Measurements from ENCODE around the gene FAM53B. TPM values are rescaled to one million over a fixed set of nuclear protein-coding genes. Genes with fewer than 3 reads are reported as not detected.

The FAM53B gene
- total RNA-seq, 1 experiment from 2014 or later: 14.1 TPM

DNA sequence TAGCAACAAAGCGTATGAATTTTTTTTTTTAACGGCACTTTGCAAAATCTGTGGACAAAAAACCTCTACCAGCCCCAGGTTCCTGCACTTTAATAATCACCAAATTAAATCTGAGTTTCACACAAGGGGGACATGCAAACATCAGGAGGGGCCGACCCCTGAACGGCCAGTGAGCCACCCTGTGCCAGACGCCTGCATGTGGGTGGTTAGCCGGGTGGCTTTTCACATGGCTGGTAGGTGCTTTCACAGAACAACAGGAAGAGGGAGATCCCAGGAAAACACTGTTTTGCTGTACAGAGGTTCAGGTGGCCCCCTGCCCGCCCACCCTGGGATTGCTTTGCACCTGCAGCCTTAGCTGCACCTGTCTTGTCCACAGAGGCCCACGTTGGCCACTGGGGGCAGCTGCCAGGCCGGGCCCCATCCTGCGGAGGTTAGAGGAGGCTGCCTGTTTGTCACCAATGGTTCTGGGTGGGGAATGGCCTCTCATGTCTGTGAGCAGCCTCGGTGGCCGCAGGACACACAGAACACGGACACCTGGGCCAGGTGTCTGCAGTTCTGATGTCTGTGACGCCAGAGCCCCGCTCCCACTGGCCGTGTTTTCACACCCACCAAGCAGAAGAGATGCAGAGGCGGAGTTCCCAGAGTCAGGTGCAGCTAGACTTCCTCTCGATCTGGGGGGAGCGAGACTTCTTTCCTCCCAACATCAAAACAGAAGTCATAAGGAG is 107.7 kb downstream of the FAM53B start:
- Histone ChIP-seq H3K36me3 (no peaks in the 10 kb centered on the region), H3K4me1 (replicated peaks) (no peaks in the 10 kb centered on the region), H3K4me3 (no peak overlapping the region), H3K27ac (no peak overlapping the region), H3K9me3 (replicated peaks) (no peaks in the 10 kb centered on the region), H3K27me3 (replicated peaks) (no peaks in the 10 kb centered on the region)
- DNase-seq (ENCODE audit: low read depth in 1 of 2, low spot score in 2 of 2): no peak

DNA sequence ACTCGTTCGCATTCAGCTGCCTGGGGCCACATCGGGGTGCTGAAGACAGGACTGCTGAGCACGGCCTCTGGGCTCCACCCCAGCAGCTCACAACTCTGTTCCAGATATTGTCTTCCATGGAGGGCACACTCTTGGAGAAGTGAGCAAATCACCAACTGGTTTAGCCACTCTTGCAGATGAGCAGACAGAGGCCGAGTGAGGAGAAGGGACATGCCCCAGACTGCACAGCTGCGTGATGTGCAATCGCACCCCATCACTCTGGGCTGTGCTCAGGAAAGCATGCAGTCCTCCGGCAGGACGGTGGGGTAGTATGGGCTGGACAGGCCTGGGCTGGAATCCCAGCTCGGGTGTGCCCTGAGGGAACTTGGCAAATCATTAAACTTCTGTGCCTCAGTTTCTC is 111.6 kb downstream of the FAM53B start:
- DNase-seq (ENCODE audit: low read depth in 1 of 2, low spot score in 2 of 2): no peak
- Histone ChIP-seq H3K27me3 (replicated peaks) (no peaks in the 10 kb centered on the region), H3K36me3 (no peaks in the 10 kb centered on the region), H3K4me3 (no peak overlapping the region), H3K4me1 (replicated peaks) (no peaks in the 10 kb centered on the region), H3K27ac (no peak overlapping the region), H3K9me3 (replicated peaks) (no peaks in the 10 kb centered on the region)

DNA sequence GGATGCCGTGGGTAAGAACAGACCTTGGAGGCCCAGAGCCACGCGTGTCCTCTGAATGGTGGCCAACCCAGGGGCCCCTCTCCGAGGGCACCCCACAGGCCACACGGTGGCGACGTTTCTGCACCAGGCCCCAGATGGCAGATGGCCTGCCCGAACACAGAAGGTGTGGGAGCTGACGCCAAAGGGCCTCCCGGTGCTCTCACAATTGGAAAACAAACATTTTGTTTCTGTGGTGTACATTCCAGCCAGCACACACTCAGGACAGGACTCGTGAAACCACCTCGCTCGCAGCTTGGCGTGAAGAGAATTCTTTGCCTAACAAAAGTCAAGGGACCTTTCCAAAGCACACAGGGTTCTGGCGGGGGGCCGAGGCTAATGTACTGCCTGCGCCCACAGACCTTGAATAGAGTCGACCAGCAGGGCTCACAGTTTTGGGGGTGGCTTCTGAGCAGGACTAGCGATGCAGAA is 112.1 kb downstream of the FAM53B start:
- no peaks in the 10 kb centered on the region for H3K27me3 ChIP-seq (replicated peaks)
- H3K9me3 ChIP-seq (replicated peaks): no peaks in the 10 kb centered on the region
- peak; percentile 31 to 58 for DNase-seq (ENCODE audit: low read depth in 1 of 2, low spot score in 2 of 2)
- H3K4me3 ChIP-seq: no peak overlapping the region
- H3K4me1 ChIP-seq (replicated peaks): no peaks in the 10 kb centered on the region
- H3K36me3 ChIP-seq: no peaks in the 10 kb centered on the region
- no peak overlapping the region for H3K27ac ChIP-seq

DNA sequence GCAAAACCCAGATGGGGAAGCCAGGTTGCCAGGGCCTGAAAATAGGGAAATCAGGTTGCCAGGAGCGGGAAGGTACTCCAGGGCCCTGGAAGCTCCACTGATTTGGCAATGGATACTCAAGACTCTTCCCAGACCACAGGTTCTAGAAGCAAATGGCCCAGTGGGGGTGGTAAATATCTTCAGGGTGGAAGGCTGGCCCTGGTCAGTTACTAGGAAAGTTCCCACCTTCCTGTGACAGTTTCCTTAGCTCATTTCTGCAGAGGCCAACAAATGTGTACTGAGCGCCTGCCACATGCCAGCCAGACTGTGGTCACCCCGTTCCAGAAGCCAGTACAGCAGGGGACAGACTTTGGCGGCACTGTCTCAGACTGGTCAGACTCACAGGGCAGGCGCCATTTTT is 113.6 kb downstream of the FAM53B start:
- Histone ChIP-seq H3K4me1 (replicated peaks) (no peaks in the 10 kb centered on the region), H3K9me3 (replicated peaks) (no peaks in the 10 kb centered on the region), H3K4me3 (no peak overlapping the region), H3K27me3 (replicated peaks) (no peaks in the 10 kb centered on the region), H3K36me3 (no peaks in the 10 kb centered on the region), H3K27ac (no peak overlapping the region)
- no peak for DNase-seq (ENCODE audit: low read depth in 1 of 2, low spot score in 2 of 2)

DNA sequence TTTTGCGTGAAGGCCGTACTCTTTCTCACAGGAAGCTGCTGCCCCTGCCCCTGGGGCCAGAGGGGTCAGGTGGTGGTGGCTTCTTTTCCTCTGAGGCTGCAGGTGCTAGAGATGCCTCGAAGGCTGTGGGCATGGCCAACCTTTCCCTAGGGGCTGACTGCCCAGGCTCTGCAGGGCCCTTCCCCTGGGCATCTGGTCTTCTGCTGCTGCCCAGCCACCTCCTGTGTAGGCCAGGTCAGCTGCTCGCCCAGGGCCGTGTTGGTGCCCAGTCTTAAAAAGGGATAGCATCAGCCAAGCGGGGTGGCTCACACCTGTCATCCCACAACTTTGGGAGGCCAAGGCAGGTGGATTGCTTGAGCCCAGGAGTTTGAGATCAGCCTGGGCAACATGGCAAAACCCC is 114.3 kb downstream of the FAM53B start:
- H3K27me3 ChIP-seq (replicated peaks): no peaks in the 10 kb centered on the region
- no peaks in the 10 kb centered on the region for H3K9me3 ChIP-seq (replicated peaks)
- no peak overlapping the region for H3K4me3 ChIP-seq
- no peak for DNase-seq (ENCODE audit: low read depth in 1 of 2, low spot score in 2 of 2)
- H3K36me3 ChIP-seq: no peaks in the 10 kb centered on the region
- H3K27ac ChIP-seq: no peak overlapping the region
- no peaks in the 10 kb centered on the region for H3K4me1 ChIP-seq (replicated peaks)

DNA sequence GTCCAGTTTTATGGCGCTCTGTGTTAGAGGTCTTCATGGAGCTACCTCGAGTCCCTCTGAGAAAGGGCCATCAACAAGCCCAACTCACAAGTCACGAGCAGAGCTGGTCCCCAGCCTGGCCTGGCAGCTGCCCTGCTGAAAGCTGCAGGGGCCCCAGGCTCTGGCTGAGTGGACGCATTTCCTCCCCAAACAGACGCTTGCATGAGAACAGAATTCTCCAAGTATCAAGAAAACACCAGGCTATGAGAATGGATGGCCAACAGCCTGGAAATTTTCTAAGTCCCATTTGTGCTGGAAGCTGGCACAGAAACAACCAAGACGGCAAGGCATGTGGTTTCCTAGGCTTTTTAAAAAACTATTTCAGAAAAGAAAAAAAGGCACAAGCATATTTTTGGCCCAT is 114.8 kb downstream of the FAM53B start:
- Histone ChIP-seq H3K9me3 (replicated peaks) (no peaks in the 10 kb centered on the region), H3K27ac (no peak overlapping the region), H3K4me3 (no peak overlapping the region), H3K4me1 (replicated peaks) (no peaks in the 10 kb centered on the region), H3K27me3 (replicated peaks) (no peaks in the 10 kb centered on the region), H3K36me3 (no peaks in the 10 kb centered on the region)
- no peak for DNase-seq (ENCODE audit: low read depth in 1 of 2, low spot score in 2 of 2)

DNA sequence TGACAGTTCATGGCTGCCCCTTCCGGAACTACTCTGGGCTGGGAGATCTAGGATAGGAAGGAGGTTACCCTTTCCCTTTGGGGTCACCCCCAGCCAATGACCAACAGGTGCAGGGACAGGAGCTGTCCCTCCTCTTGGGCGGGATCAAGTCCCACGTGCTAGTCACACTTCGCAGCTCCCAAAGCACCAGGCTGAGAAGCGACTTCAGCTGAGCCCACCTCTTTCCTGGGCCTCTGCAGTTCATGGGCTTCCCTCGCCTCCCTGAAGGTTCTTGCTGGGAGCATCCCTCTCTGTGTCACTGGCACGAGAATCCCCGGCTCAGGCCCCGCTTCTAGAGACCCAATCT is 115.5 kb downstream of the FAM53B start:
- no peaks in the 10 kb centered on the region for H3K9me3 ChIP-seq (replicated peaks)
- no peak overlapping the region for H3K27ac ChIP-seq
- no peak overlapping the region for H3K4me3 ChIP-seq
- H3K4me1 ChIP-seq (replicated peaks): no peaks in the 10 kb centered on the region
- H3K36me3 ChIP-seq: no peaks in the 10 kb centered on the region
- H3K27me3 ChIP-seq (replicated peaks): no peaks in the 10 kb centered on the region
- no peak for DNase-seq (ENCODE audit: low read depth in 1 of 2, low spot score in 2 of 2)

DNA sequence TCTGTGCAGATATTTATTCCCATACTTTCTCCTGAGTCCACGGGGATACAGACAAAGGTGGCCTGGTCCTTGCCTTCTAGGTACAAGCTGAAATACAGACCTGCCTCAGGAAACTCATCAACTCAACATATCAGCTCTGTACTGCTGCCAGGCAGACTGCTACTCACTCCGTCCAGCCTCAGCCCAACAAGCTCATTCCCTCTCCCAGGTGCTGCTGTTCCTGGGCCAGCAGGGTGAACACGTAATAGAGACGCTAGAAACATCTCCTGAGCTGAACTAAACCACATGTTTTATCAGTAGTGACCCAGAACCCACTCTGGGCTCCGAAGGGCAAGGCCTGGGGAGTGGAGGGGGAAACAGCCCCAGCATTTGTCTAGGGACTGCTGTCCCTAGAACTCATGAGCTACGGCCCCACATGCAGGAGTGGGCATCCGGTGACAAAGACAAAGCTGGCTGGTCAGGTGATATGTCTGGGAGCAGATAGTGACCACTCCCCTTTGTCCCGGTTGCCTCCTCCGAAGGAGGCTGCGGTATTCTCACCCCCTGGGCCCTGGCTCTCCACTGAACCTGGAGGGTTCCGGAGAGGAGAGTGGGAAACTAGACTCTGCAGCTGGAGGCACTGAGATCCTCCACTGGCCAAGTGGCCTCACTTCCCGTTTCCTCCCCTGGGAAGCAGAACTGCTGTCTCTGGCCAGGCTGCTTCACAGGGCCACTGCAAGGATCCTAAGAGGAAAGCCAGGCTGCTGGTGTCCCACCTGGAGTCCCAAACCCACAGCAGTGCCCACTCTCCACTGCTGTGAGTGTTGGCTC is 116.1 kb downstream of the FAM53B start:
- DNase-seq (ENCODE audit: low read depth in 1 of 2, low spot score in 2 of 2): no peak
- Histone ChIP-seq H3K9me3 (replicated peaks) (no peaks in the 10 kb centered on the region), H3K36me3 (no peaks in the 10 kb centered on the region), H3K27ac (no peak overlapping the region), H3K4me1 (replicated peaks) (no peaks in the 10 kb centered on the region), H3K27me3 (replicated peaks) (no peaks in the 10 kb centered on the region), H3K4me3 (no peak overlapping the region)

DNA sequence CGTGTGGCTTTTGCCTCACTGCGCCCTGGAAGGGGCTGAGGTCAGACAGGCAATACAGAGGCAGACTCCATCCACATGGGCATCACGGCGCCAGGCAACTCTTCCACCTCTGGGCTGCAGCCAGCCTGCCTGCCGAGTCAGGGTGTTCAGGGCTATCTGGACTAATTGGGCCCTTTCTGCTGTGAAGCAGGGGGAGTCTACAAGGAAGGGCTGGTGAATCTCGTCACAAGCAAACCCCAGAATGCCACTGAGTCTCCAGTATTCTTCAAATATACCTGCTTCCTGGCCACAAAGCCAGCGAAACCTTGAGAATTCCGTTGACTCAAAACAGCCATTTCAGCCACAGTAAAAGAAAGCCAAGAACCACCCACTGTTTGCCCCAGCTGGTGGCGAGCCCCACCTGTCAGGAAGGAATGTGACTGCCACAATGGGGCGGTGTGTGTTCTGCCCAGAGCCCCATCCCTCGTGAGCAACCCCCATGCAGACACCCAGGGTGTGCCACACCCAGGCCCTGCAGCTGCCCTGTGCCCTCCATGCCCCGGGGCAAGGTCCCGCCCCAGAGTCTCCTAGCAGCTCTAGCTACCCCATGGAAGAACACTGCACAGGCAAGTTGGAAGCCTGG is 117.3 kb downstream of the FAM53B start:
- Histone ChIP-seq H3K27me3 (replicated peaks) (no peaks in the 10 kb centered on the region), H3K27ac (no peak overlapping the region), H3K4me3 (no peak overlapping the region), H3K9me3 (replicated peaks) (no peaks in the 10 kb centered on the region), H3K36me3 (no peaks in the 10 kb centered on the region), H3K4me1 (replicated peaks) (no peaks in the 10 kb centered on the region)
- DNase-seq (ENCODE audit: low read depth in 1 of 2, low spot score in 2 of 2): no peak

DNA sequence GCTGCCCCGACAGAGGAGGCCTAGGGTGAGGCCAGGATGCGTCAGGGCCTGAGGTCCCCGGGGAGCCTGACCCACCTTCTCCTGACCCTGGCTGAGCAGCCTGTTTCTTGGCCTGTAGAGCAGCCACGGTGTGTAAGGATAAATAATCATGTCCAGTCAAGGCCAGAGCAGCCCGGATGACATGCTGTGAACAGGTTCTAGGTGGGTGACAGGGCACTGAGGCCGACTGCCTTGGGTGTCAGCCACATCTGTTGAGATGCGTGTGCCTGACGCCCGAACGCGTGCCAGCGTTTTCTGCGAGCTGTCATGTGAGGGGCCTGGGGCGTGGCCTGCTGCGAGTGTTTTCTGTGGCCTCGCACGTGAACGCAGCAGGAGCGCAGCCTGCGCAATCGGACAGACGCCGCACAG is 118.3 kb downstream of the FAM53B start:
- no peaks in the 10 kb centered on the region for H3K4me1 ChIP-seq (replicated peaks)
- H3K36me3 ChIP-seq: no peaks in the 10 kb centered on the region
- DNase-seq (ENCODE audit: low read depth in 1 of 2, low spot score in 2 of 2): no peak
- no peaks in the 10 kb centered on the region for H3K9me3 ChIP-seq (replicated peaks)
- H3K4me3 ChIP-seq: no peak overlapping the region
- no peak overlapping the region for H3K27ac ChIP-seq
- H3K27me3 ChIP-seq (replicated peaks): no peaks in the 10 kb centered on the region

DNA sequence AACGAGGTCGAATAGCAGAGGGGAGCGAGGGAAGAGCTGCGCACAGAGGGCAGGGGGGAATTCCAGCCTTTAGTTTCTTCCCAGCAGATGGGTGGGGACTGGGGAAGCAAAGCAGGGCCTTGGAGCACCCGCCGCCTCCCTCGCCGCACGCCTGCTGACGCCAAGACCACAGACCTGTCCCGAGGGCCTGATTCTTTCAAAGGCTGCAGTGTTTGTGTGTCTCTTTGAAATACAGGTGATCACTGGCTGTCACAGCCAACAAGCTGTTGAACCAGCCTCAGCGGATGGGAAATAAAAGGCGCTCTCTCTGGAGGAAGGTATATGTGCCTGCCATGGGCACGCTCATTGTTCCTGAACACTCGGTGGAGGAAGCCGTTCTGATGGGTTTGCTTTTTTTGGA is 119.3 kb downstream of the FAM53B start:
- H3K4me3 ChIP-seq: no peak overlapping the region
- H3K36me3 ChIP-seq: no peaks in the 10 kb centered on the region
- no peaks in the 10 kb centered on the region for H3K9me3 ChIP-seq (replicated peaks)
- no peak overlapping the region for H3K27ac ChIP-seq
- H3K4me1 ChIP-seq (replicated peaks): no peaks in the 10 kb centered on the region
- H3K27me3 ChIP-seq (replicated peaks): no peaks in the 10 kb centered on the region
- DNase-seq (ENCODE audit: low read depth in 1 of 2, low spot score in 2 of 2): no peak

DNA sequence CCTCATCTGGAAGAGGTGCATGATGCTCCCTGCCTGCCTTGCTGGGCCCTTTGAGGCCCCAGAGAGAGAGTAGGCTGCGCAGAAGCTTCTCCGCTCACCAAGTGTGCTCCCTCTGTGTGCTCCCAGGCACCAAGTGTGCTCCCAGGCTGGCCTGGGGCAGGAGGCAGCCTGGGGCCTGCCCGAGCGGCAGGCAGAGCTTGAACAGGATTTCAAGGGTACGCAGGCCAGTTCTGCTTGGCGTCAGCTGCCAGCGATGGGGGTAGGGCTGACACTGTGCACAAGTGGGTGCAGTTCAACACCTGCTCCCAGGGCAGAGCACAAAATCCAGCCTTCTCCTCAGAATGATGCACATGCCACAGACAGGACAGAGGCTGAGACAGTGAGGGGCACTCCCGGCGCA is 119.7 kb downstream of the FAM53B start:
- Histone ChIP-seq H3K36me3 (no peaks in the 10 kb centered on the region), H3K4me1 (replicated peaks) (no peaks in the 10 kb centered on the region), H3K4me3 (no peak overlapping the region), H3K9me3 (replicated peaks) (no peaks in the 10 kb centered on the region), H3K27ac (no peak overlapping the region), H3K27me3 (replicated peaks) (no peaks in the 10 kb centered on the region)
- no peak for DNase-seq (ENCODE audit: low read depth in 1 of 2, low spot score in 2 of 2)

DNA sequence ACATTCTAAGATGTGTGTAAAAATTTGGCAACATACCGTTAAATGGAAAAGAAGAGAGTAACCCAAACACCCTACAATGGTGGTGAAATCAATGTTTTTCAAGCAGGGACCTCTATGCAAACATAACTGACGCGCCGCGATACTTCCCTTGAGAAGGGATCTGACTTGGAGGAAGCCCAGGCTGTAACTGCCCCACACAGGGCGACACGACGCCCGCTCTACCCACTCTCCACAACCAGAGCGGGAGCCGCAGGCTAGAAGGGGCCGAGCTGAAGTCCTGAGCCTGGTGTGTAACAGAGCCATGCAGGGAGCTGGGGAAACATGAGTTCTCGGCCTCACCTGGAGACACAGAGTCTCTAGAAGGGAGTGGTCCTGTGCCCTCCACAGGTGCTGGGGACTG is 120.2 kb downstream of the FAM53B start:
- no peak for DNase-seq (ENCODE audit: low read depth in 1 of 2, low spot score in 2 of 2)
- H3K9me3 ChIP-seq (replicated peaks): no peaks in the 10 kb centered on the region
- no peak overlapping the region for H3K27ac ChIP-seq
- no peaks in the 10 kb centered on the region for H3K27me3 ChIP-seq (replicated peaks)
- no peak overlapping the region for H3K4me3 ChIP-seq
- no peaks in the 10 kb centered on the region for H3K36me3 ChIP-seq
- H3K4me1 ChIP-seq (replicated peaks): no peaks in the 10 kb centered on the region

DNA sequence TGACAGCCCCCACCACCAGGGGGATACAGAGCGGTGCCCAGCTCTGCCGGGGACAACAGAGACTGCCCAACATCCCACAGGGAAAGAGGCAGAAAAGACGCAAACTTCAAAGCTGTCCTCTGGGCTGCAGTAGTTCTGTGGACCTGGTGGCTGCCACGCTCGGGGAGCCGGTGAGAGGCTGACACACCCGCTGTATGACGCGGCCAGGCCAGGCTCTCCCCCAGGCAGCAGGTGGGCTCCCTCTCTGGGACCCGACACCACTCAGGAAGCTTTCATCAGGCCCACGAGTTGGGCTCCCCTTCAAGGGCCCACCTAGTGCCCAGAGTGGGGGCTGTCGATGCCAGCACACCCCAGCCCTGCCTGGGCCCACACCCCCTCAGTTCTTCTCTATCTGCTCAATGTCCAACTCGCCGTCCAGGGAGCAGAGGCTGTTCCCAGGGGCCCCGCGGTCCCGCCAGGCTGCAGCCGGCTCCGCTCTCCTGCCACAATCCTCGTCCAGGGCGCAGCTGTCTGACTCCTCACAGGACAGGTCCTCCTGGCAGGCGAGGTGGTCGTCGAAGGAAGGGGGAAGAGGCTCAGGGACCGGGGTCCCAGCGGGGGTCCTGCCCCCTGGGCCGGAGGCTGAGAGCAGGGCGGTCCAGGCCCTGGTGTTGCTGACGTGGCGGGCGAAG is 121.2 kb downstream of the FAM53B start:
- Histone ChIP-seq H3K27ac (no peak overlapping the region), H3K4me3 (no peak overlapping the region), H3K9me3 (replicated peaks) (no peaks in the 10 kb centered on the region), H3K4me1 (replicated peaks) (no peaks in the 10 kb centered on the region), H3K27me3 (replicated peaks) (no peaks in the 10 kb centered on the region), H3K36me3 (no peaks in the 10 kb centered on the region)
- DNase-seq (ENCODE audit: low read depth in 1 of 2, low spot score in 2 of 2): no peak
